ENCODE results near the gene ANKH.

The ANKH gene

GRCh38 chr5:14783691-14784090 lies 87.9 kb downstream of the ANKH start:
- no peak for DNase-seq

GRCh38 chr5:14782591-14782990 lies 89.0 kb downstream of the ANKH start:
- DNase-seq, result no peak

- no peak for DNase-seq
These were observed 90.5 kb downstream of the ANKH start for GRCh38 chr5:14781106-14781505.

GRCh38 chr5:14779975-14780374 lies 91.6 kb downstream of the ANKH start:
- DNase-seq, result no peak

- no peak for DNase-seq
These were observed 92.8 kb downstream of the ANKH start for GRCh38 chr5:14778792-14779070.

GRCh38 chr5:14777932-14778791 lies 93.4 kb downstream of the ANKH start:
- no peak for DNase-seq

GRCh38 chr5:14777187-14777586 lies 94.4 kb downstream of the ANKH start:
- DNase-seq, result no peak

GRCh38 chr5:14776602-14777001 lies 95.0 kb downstream of the ANKH start:
- DNase-seq, result no peak

GRCh38 chr5:14775857-14776256 lies 95.7 kb downstream of the ANKH start:
- DNase-seq, result no peak

- no peak for DNase-seq
These were observed 98.0 kb downstream of the ANKH start for GRCh38 chr5:14773588-14773987.

GRCh38 chr5:14771972-14772371 lies 99.6 kb downstream of the ANKH start:
- no peak for DNase-seq

GRCh38 chr5:14771189-14771588 lies 100.4 kb downstream of the ANKH start:
- no peak for DNase-seq

GRCh38 chr5:14768508-14769365 lies 102.8 kb downstream of the ANKH start:
- DNase-seq, result no peak

- DNase-seq, result no peak
These were observed 103.7 kb downstream of the ANKH start for GRCh38 chr5:14767735-14768507.

- no peak for DNase-seq
These were observed 104.5 kb downstream of the ANKH start for GRCh38 chr5:14767053-14767452.

GRCh38 chr5:14766584-14766983 lies 105.0 kb downstream of the ANKH start:
- no peak for DNase-seq

- DNase-seq, result no peak
These were observed 106.0 kb downstream of the ANKH start for GRCh38 chr5:14765587-14765986.

- DNase-seq, result no peak
These were observed 108.9 kb downstream of the ANKH start for GRCh38 chr5:14762549-14763216.

- DNase-seq, result no peak
These were observed 111.0 kb downstream of the ANKH start for GRCh38 chr5:14760548-14761002.

GRCh38 chr5:14759744-14760547 lies 111.6 kb downstream of the ANKH start:
- DNase-seq, result no peak

GRCh38 chr5:14757850-14758249 lies 113.7 kb downstream of the ANKH start:
- no peak for DNase-seq

- no peak for DNase-seq
These were observed 115.1 kb downstream of the ANKH start for GRCh38 chr5:14756478-14756877.

All from amniotic stem cell (primary cell).